Epidermal melanocyte (primary cell): ENCODE measurements around the gene LGALS9.
A peak's percentile ranks its signal among the peaks of the same experiment; 100 is the strongest.
"Not testable (repeated sequence)": the region's sequence is repeated elsewhere in the genome, so short reads cannot be mapped to it uniquely, and the experiment has no call there.

Experiments
- DNase-seq: peaks from one replicate; pipeline ENCODE4 v3.0.0; 2011; ENCODE audit warnings: low spot score; ENCODE audit not compliant: insufficient read length

The LGALS9 gene

DNA sequence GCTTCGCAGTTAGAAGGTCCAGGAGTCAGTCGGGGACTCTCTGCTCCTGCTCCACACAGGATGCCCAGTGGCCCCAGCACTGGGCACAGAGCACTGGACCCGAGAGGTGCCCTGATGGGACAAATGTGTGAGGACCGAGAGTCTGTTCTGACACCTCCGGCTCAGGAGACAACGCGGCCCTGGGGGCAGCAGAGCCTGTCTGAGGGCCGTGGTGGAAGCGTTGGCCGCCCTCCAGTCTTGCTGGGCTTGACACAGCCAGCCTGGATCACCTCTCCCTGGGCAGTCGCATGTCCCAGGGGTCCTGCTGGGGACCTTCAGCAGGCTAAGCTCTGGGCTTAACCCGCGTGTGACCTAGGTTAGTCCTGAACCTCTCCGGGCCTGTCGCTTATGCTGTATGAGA, 23.1 kb downstream of the LGALS9 start:
- no peak for DNase-seq

GRCh38 chr17:27654654-27655524, 23.9 kb downstream of the LGALS9 start:
- peak; percentile 36 for DNase-seq

GRCh38 chr17:27655525-27656111, 24.6 kb downstream of the LGALS9 start:
- DNase-seq, result not testable (repeated sequence)

DNA sequence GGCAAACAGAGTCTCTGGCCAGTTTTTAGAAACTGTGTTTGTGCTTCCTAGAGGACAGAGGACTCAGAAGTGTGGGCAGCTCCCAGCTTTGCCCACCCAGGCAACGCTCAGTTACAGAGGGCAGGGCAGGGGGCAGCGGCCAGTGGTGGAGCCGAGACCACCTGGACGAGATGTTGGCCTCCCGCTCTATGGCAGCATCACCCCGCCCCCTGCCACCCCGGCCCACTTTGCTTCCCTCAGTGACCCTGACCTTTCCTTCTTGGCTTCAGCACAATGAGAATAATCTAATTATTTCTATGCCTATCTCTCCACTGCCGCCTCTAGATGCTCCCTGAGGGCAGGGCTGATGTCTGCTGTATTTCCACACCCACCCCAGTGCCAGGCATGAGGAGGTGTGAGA, 25.6 kb downstream of the LGALS9 start:
- DNase-seq, result not testable (repeated sequence)

- no peak for DNase-seq
Measured at GRCh38 chr17:27657620-27658019, 26.6 kb downstream of the LGALS9 start.

DNA sequence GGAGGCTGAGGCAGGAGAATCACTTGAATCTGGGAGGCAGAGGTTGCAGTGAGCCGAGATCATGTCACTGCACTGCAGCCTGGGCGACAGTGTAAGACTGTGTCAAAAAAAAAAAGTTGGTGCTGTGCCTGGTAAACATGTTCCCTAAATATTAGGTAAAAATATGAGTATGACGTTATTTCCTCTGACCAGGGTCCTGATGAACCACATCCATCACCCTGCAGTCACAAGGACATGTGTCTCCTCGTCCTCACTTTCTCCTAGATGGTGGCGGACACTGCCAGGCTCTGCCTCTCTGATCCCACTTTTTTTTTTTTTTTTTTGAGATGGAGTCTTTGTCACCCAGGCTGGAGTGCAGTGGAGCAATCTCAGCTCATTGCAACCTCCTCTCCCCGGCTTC, 28.7 kb downstream of the LGALS9 start:
- DNase-seq, result no peak

DNA sequence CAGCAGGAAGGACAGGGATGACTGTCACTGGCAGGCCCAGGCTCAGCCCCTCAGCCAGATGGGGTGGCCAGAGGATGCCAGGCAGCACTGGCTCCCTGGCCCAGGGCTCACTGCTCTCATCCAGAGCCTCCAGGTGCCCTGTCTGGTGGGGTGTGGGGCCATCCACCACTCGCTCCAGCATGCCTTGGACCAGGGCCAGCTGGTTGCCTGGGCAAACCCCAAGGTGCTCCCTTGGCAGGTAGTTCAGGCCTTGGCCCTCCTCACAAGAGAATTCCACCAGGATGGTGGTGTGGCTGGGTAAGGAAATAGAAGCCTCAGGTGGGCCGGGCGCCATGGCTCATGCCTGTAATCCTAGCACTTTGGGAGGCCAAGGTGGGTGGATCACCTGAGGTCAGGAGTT, 29.4 kb downstream of the LGALS9 start:
- no peak for DNase-seq

GRCh38 chr17:27663936-27664605, 33.1 kb downstream of the LGALS9 start:
- DNase-seq, result no peak

GRCh38 chr17:27664606-27664965, 33.6 kb downstream of the LGALS9 start:
- no peak for DNase-seq

DNA sequence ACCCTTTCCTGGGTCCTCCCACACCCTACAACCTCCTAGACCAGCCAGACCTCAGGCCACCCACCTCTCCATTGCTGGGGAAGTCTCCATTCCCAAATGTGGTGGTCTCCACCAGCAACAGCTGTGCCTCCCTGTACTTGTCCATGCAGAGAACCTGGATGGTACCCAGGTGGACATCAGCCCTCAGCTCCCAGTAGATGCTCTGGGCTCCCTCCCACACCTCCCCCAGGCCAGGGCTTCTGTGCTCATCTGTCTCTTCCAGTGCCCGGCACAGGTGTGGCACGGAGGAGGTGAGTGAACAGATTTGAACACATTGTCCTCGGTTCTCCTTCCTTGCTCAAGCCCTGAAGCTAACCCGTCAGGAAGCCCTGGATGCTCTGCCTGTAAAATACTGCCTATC, 34.6 kb downstream of the LGALS9 start:
- no peak for DNase-seq

GRCh38 chr17:27666270-27666669, 35.3 kb downstream of the LGALS9 start:
- DNase-seq, result not testable (repeated sequence)

- no peak for DNase-seq
Measured at GRCh38 chr17:27666831-27667560, 36.0 kb downstream of the LGALS9 start.

DNA sequence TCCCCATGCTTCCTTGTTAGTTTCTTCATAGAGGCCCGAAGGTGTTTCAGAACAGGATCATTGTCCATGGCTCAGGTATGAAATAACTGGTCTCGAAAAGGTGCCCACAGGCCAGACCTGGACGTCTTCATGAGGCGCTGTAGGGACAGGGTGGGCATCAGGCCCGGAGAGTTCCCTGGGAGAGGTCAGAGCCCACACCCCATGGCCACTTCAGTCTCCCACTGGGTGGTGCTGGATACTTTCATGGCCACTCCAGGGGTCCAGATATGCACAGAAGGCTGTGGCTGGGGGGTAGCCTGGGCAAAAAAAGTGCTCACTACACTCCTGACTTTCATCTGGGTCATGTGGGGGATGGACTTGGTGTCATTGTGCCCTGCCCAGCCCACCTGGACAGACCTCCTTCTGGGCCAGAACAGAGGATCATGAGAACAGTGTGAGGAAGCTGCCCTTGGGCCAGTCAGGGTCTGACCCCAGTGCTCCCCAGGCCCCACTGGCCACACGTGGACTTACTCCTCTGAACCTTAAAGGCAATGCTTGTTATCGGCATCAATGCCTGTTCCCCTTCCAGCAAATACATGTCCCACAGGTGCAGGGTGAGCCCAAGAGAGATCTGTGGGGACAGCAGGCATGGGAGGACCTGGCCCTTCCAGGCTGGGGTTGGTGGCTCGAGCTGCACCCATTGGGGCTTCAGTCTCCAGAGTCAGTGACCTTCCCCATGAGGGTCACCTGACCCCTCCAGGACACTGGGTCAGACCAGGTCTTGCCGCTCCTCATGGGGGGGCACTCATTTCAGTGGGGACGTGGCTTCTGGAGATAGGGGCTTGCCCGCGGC, 36.9 kb downstream of the LGALS9 start:
- no peak for DNase-seq

DNA sequence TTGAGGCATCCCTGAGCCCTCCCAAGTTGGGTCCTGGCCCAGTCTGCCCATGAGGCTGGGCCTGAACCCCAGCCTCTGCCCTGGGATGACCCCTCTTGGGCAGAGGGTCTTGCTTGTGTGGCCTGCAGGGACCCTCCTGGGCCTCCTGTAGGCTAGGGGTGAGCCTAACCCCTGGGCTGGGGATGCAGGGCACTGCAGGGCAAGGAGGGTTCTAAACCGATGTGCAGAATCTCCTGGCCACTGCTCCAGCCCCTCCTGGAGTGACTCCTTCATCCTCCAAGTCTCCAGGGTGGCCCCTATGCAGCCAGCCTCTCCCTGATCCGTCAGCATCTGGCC, 37.5 kb downstream of the LGALS9 start:
- no peak for DNase-seq

DNA sequence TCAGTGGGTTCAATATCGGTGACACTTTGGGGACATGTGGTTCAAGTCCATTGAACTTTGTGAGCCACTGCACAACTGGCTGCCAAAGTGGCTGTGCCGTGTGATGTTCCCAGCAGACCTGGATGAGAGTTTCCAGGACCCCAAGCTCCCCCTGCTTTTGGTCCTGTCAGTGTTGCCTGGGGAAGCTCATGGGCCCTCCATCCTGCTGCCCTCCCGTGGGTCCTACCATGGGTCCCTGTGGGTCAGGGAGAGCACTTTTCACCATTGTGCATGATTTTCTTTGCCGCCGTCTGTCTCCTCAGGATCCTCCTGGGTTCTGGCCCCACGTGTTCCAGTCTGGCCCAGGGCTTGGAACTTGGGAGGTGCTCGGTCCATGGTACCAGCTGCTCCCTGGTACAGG, 38.1 kb downstream of the LGALS9 start:
- no peak for DNase-seq

DNA sequence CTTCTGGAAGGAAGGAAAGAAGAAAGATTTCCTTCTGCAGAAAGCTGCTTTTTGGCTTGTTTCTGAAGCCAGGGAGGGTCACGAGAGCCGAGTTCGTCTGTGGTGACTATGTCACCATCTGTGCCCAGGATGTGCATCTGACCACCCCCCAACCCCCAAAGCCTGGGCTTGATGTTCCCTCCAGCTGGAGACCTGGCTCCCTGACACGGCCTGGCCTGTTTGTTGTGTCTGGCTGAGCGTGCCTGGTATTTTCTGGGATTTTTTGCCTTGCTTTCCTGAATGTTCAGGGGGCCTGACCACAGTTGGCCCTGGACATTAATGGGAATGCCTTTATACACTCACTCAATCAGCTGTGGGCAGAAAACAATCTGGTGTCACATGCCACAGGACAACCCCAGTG, 38.9 kb downstream of the LGALS9 start:
- no peak for DNase-seq

DNA sequence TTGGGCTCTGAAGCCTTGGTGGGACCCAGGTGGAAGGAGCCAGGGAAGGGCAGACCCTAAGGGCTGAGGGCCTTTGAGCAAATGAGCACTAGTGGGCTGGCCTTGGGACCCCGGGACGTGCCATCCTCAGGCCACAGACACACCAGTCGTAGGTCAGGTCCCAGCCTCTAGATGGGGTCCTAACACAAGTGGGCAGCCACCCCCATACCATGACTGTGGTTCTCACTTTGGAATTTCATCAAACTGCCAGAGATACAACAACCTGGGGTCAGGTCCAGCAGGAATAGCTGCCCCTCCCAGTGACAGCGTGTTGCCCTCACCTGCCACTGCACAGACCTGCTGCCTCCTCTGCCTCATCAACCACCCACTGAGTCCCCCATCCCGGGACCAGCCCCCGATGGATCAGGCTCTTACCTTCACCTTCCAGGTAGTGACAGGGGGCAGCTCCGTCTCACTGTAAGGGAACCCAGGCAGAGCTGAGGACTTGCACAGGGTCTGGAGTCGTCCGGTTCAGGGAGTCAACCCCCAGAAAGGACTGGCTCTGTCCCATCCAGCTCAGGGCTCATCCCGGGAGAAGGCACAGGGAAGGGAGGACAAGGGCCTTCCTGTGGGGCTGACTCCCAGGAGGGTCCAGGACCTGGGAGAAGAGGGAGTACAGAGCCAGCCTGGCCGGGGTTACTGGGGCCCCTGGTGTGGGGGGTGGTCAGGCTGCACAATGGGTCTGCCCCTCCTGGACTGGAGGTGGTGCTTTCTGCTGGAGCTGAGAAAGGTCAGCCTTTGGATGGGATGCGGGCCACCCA, 40.0 kb downstream of the LGALS9 start:
- DNase-seq, result no peak

DNA sequence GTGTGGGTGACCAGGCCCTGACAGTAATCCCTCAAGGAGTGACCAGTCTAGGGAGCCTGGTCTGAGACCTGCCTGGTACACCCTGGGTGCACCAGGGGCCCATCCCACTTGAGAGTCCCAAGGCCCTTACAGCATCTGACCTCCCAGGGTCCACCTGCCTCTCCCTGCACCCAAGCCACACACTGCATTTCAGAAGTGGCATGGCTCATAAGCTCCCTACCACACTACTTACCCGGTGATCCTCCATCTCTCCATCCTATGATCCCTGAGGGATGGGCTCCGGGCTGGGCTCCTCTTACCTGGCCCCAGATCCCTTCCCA, 40.6 kb downstream of the LGALS9 start:
- no peak for DNase-seq

GRCh38 chr17:27671977-27672480, 41.0 kb downstream of the LGALS9 start:
- not testable (repeated sequence) for DNase-seq

GRCh38 chr17:27674335-27674734, 43.3 kb downstream of the LGALS9 start:
- DNase-seq, result no peak
